ENCODE measurements around the gene SLC23A1.

SLC23A1 gene

DNA sequence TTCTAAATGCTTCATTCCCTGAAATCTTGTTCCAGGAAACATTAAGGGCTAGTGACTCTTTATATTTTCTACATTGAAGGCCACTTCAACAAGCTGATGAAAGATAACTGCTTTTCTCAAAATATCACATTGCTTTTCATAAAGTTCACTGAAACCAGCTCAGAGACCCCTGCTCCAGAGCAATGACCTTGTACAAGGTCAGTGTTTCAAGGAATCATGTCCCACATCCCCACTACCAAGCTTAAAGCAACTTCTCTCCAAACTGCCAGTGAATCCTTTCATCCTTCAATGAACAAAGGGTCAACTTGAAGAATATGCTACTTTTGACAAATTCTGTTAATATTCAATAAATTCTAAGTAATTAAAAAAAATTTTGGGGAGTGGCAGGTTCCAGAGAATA lies 32.8 kb upstream of the SLC23A1 start:
- in situ Hi-C loops (cut with HindIII; ENCODE audit: low pct_ligation_motif_present, low sequenced_read_pairs) = loop anchor here (10.0 to 25.0 kb wide), 2 partner anchors 99 to 346 kb away; no protein-coding TSS in a partner anchor
- H3K36me3 ChIP-seq (replicated peaks) = peaks cover 16% of the 10 kb centered on the region
- no peaks in the 10 kb centered on the region for H3K27me3 ChIP-seq (replicated peaks)
- DNase-seq = no peak
- no peak overlapping the region for H3K27ac ChIP-seq
- H3K4me3 ChIP-seq (ENCODE audit: low read depth, low read length) = no peak overlapping the region
- TF ChIP-seq, protein P1, sequence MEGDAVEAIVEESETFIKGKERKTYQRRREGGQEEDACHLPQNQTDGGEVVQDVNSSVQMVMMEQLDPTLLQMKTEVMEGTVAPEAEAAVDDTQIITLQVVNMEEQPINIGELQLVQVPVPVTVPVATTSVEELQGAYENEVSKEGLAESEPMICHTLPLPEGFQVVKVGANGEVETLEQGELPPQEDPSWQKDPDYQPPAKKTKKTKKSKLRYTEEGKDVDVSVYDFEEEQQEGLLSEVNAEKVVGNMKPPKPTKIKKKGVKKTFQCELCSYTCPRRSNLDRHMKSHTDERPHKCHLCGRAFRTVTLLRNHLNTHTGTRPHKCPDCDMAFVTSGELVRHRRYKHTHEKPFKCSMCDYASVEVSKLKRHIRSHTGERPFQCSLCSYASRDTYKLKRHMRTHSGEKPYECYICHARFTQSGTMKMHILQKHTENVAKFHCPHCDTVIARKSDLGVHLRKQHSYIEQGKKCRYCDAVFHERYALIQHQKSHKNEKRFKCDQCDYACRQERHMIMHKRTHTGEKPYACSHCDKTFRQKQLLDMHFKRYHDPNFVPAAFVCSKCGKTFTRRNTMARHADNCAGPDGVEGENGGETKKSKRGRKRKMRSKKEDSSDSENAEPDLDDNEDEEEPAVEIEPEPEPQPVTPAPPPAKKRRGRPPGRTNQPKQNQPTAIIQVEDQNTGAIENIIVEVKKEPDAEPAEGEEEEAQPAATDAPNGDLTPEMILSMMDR (IDR thresholded peaks at IDR 0.05; ENCODE audit: low read depth, low read length, missing control alignments) = no peak

DNA sequence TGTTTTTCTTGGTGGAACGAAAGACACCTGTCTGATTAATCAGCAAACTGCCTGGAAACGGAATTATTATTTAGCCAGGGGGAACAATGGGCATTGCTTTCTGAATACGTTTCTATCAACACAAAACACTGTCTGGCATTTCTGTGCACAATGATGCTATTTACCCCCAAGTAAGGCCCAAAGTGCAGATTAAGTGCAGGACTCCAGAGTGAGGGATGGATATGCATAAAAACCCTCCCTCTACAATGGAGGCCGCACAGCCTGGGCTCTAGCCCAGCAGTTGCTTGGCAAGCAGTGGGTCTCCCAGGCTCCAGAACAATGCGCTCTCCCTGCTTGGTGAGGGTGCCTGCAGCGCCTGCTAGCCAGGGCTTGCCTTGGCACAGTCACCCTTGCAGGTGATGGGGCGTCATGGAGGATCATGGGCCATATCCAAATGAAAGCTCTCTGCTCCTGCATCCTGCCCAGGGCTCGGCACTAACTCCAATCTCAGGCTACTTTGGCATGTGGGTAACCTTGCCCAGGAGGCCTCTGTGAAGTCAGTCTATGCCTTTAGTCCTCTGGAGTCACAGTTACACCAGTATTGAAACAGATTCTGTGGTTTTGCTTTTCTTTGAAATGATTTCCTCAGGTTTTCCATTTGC lies 32.2 kb upstream of the SLC23A1 start:
- DNase-seq = no peak
- Histone ChIP-seq H3K27me3 (replicated peaks) (no peaks in the 10 kb centered on the region), H3K27ac (no peak overlapping the region), H3K4me3 (ENCODE audit: low read depth, low read length) (no peak overlapping the region), H3K36me3 (replicated peaks) (peaks cover 16% of the 10 kb centered on the region)
- in situ Hi-C loops (cut with HindIII; ENCODE audit: low pct_ligation_motif_present, low sequenced_read_pairs) = loop anchor here (10.0 to 25.0 kb wide), 2 partner anchors 99 to 347 kb away; no protein-coding TSS in a partner anchor
- TF ChIP-seq, protein P1 (IDR thresholded peaks at IDR 0.05; ENCODE audit: low read depth, low read length, missing control alignments) = no peak

DNA sequence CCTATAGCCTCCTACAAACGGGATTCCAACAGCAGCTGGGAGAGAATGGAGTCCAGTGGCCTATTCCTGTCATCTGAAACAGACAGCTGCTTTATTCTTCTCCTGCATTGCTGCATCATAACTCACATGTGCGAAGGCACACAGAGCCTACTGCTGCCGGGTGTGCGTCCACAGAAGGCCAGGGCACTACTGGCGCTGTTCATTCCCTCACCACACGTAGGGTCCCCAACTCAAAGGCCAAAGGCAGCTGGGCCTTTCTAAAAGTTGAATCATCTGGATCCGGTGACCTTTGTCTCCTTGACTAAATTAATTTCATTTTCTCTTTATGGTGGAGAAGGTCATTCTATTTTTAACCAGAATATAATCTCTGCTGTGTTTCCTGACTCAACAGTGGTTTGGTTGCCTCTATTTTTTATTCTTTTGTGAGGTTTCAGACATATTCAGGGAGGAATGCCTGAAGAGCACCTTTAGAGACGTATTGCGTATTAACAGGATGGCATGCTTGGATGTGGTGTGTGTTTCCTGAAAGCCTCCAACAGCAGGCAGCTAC lies 31.6 kb upstream of the SLC23A1 start:
- H3K27ac ChIP-seq = no peak overlapping the region
- in situ Hi-C loops (cut with HindIII; ENCODE audit: low pct_ligation_motif_present, low sequenced_read_pairs) = loop anchor here (10.0 to 25.0 kb wide), 2 partner anchors 100 to 348 kb away; no protein-coding TSS in a partner anchor
- no peaks in the 10 kb centered on the region for H3K27me3 ChIP-seq (replicated peaks)
- H3K4me3 ChIP-seq (ENCODE audit: low read depth, low read length) = no peak overlapping the region
- TF ChIP-seq, protein P1 (IDR thresholded peaks at IDR 0.05; ENCODE audit: low read depth, low read length, missing control alignments) = no peak
- peaks cover 10% of the 10 kb centered on the region for H3K36me3 ChIP-seq (replicated peaks)
- no peak for DNase-seq

DNA sequence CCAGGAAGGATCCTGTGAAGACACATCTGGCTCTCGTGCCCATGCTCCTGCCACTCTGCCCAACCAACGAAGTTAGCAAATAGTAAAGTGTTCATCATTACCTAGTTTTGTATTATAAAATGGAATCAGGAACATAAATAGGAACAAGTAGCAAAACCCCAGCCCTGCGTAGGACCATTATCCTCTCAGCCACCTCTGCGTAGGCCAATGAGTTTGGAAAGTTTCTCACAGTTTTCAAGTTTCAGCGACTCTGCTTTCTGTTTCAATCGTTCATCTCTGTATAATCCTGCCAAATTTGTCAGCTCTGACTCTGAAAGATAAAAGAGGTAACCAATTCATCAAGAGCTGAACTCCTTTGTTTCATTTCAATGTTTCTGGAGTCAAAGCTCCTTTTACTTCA lies 30.9 kb upstream of the SLC23A1 start:
- no peaks in the 10 kb centered on the region for H3K27me3 ChIP-seq (replicated peaks)
- DNase-seq = no peak
- H3K36me3 ChIP-seq (replicated peaks) = peaks cover 5% of the 10 kb centered on the region
- H3K4me3 ChIP-seq (ENCODE audit: low read depth, low read length) = no peak overlapping the region
- TF ChIP-seq, protein P1 (IDR thresholded peaks at IDR 0.05; ENCODE audit: low read depth, low read length, missing control alignments) = no peak
- in situ Hi-C loops (cut with HindIII; ENCODE audit: low pct_ligation_motif_present, low sequenced_read_pairs) = loop anchor here (10.0 to 25.0 kb wide), 2 partner anchors 101 to 348 kb away; no protein-coding TSS in a partner anchor
- H3K27ac ChIP-seq = no peak overlapping the region

DNA sequence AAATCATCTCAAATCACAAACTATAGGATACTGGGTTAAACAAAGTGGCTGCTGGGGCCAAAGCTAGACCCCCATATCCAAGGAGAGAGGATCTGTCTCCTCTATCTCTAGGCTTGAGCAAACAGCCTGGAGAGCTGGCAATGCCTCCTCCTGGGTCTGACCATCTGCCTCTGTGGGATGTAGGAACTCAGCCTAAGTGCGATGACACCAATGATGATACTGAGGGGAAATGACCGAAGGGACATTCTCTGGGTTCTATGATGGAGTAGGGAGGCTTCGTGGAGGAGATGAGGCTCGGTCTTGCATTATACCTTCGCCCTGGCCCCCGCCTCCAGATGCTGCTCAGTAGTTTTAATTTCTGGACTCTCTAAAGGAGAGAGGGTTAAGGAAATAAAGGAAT lies 30.1 kb upstream of the SLC23A1 start:
- TF ChIP-seq, protein P1 (IDR thresholded peaks at IDR 0.05; ENCODE audit: low read depth, low read length, missing control alignments) = no peak
- Histone ChIP-seq H3K4me3 (ENCODE audit: low read depth, low read length) (no peak overlapping the region), H3K27ac (no peak overlapping the region), H3K36me3 (replicated peaks) (no peaks in the 10 kb centered on the region), H3K27me3 (replicated peaks) (no peaks in the 10 kb centered on the region)
- in situ Hi-C loops (cut with HindIII; ENCODE audit: low pct_ligation_motif_present, low sequenced_read_pairs) = loop anchor here (10.0 to 25.0 kb wide), 2 partner anchors 102 to 349 kb away; no protein-coding TSS in a partner anchor
- DNase-seq = no peak
